H9 (cell line): Measurements from ENCODE around the gene GFI1B. TPM values are rescaled to one million over a fixed set of nuclear protein-coding genes. Genes with fewer than 3 reads are reported as not detected.

Experiments
- DNase-seq: peaks from one replicate; pipeline ENCODE4 v3.0.0-alpha.2; 2017
- H2AFZ ChIP-seq: one replicate; pipeline ENCODE4 v1.6.1; 2013; ENCODE audit warnings: mild to moderate bottlenecking, low read length, control low read depth, moderate library complexity
- H2AK5ac ChIP-seq: 2 replicates; pipeline ENCODE4 v1.6.1; 2013; ENCODE audit warnings: low read length, control low read depth, mixed read lengths; ENCODE audit not compliant: insufficient read length
- H2BK120ac ChIP-seq: one replicate; pipeline ENCODE4 v1.6.1; 2013; ENCODE audit warnings: low read depth, mild to moderate bottlenecking, low read length, control low read depth, inconsistent platforms; ENCODE audit not compliant: poor library complexity, severe bottlenecking
- H2BK12ac ChIP-seq: 2 replicates; pipeline ENCODE4 v1.6.1; 2013; ENCODE audit warnings: low read length, control low read depth, mixed read lengths, low read depth; ENCODE audit not compliant: insufficient read length
- H2BK15ac ChIP-seq: 2 replicates; pipeline ENCODE4 v1.6.1; 2013; ENCODE audit warnings: low read depth, low read length, control low read depth
- H2BK20ac ChIP-seq: one replicate; pipeline ENCODE4 v1.6.1; 2013; ENCODE audit warnings: low read depth, mild to moderate bottlenecking, low read length, control low read depth, inconsistent platforms; ENCODE audit not compliant: poor library complexity, severe bottlenecking
- H2BK5ac ChIP-seq: 2 replicates; pipeline ENCODE4 v1.6.1; 2013; ENCODE audit warnings: low read length, control low read depth, mixed read lengths; ENCODE audit not compliant: insufficient read length
- H3K14ac ChIP-seq: 2 replicates; pipeline ENCODE4 v1.6.1; 2013; ENCODE audit warnings: low read length, control low read depth; ENCODE audit not compliant: insufficient read depth
- H3K18ac ChIP-seq: 2 replicates; pipeline ENCODE4 v1.6.1; 2013; ENCODE audit warnings: low read depth, mild to moderate bottlenecking, mixed read lengths, low read length, control low read depth; ENCODE audit not compliant: insufficient read length
- H3K23ac ChIP-seq: 2 replicates; pipeline ENCODE4 v1.6.1; 2013; ENCODE audit warnings: low read length, control low read depth, mixed read lengths, low read depth; ENCODE audit not compliant: insufficient read length
- H3K23me2 ChIP-seq: 2 replicates; pipeline ENCODE4 v1.6.1; 2013; ENCODE audit warnings: low read depth, mild to moderate bottlenecking, mixed read lengths, low read length, control low read depth; ENCODE audit not compliant: insufficient read length, poor library complexity, severe bottlenecking
- H3K27ac ChIP-seq: 2 replicates; pipeline ENCODE4 v1.5.1; 2013; ENCODE audit warnings: low read length, control low read depth, mixed read lengths, low read depth; ENCODE audit not compliant: insufficient read length
- H3K27me3 ChIP-seq: 2 replicates; pipeline ENCODE4 v1.6.1; 2013; ENCODE audit warnings: low read length, control low read depth, inconsistent platforms; ENCODE audit not compliant: insufficient read depth
- H3K4ac ChIP-seq: 2 replicates; pipeline ENCODE4 v1.6.1; 2013; ENCODE audit warnings: low read depth, mild to moderate bottlenecking, control low read depth, inconsistent platforms, low read length, moderate library complexity
- H3K4me1 ChIP-seq: 2 replicates; pipeline ENCODE4 v1.6.1; 2013; ENCODE audit warnings: low read length, control low read depth, inconsistent platforms; ENCODE audit not compliant: insufficient read depth
- H3K4me2 ChIP-seq: 2 replicates; pipeline ENCODE4 v1.6.1; 2013; ENCODE audit warnings: low read length, control low read depth, mixed read lengths; ENCODE audit not compliant: insufficient read length, insufficient read depth
- H3K56ac ChIP-seq: 2 replicates; pipeline ENCODE4 v1.6.1; 2013; ENCODE audit warnings: low read depth, mild to moderate bottlenecking, mixed read lengths, low read length, control low read depth; ENCODE audit not compliant: insufficient read length
- H3K79me1 ChIP-seq: 2 replicates; pipeline ENCODE4 v1.6.1; 2013; ENCODE audit warnings: low read depth, mild to moderate bottlenecking, moderate library complexity, low read length, control low read depth, inconsistent platforms; ENCODE audit not compliant: insufficient read depth, poor library complexity, severe bottlenecking
- H3K79me2 ChIP-seq: 2 replicates; pipeline ENCODE4 v1.6.1; 2013; ENCODE audit warnings: low read length, control low read depth, inconsistent platforms; ENCODE audit not compliant: insufficient read depth
- H3K9ac ChIP-seq: 2 replicates; pipeline ENCODE4 v1.6.1; 2013; ENCODE audit warnings: low read length, control low read depth, mixed read lengths; ENCODE audit not compliant: insufficient read length; ENCODE audit errors: extremely low read depth
- H3K9me3 ChIP-seq: one replicate; pipeline ENCODE4 v1.6.1; 2013; ENCODE audit warnings: low read depth, low read length, inconsistent platforms; ENCODE audit not compliant: control insufficient read depth
- H3T11ph ChIP-seq: one replicate; pipeline ENCODE4 v1.6.1; 2013; ENCODE audit warnings: mild to moderate bottlenecking, low read length, control low read depth, inconsistent platforms
- H4K20me1 ChIP-seq: one replicate; pipeline ENCODE4 v1.6.1; 2013; ENCODE audit not compliant: control insufficient read depth, insufficient read length, insufficient read depth
- H4K5ac ChIP-seq: 2 replicates; pipeline ENCODE4 v1.6.1; 2013; ENCODE audit warnings: low read depth, mild to moderate bottlenecking, mixed read lengths, low read length, control low read depth; ENCODE audit not compliant: insufficient read length
- H4K8ac ChIP-seq: replicated peaks from 2 replicates; pipeline ENCODE4 v1.6.1; 2013; ENCODE audit warnings: low read length, control low read depth, mixed read lengths, low read depth; ENCODE audit not compliant: insufficient read length
- H4K91ac ChIP-seq: 2 replicates; pipeline ENCODE4 v1.6.1; 2013; ENCODE audit warnings: low read depth, mild to moderate bottlenecking, moderate library complexity, mixed read lengths, low read length, control low read depth; ENCODE audit not compliant: insufficient read length
- H3K27ac Mint-ChIP-seq, 3 experiments: 2 replicates in 2 of 3; 3 replicates in 1 of 3; pipeline ENCODE4 v1.8.0; 2020 to 2021; ENCODE audit warnings: mixed read lengths in 3 of 3, mild to moderate bottlenecking in 1 of 3, moderate library complexity in 1 of 3
- H3K27me3 Mint-ChIP-seq: 2 replicates; pipeline ENCODE4 v1.8.0; 2021; ENCODE audit warnings: low read depth, mild to moderate bottlenecking, moderate library complexity, mixed read lengths
- H3K36me3 Mint-ChIP-seq, 3 experiments: 2 replicates in 2 of 3; 3 replicates in 1 of 3; pipeline ENCODE4 v1.8.0; 2020 to 2021; ENCODE audit warnings: low read depth in 3 of 3, mixed read lengths in 3 of 3; ENCODE audit not compliant: insufficient read depth in 1 of 3
- H3K4me1 Mint-ChIP-seq, 2 experiments: 2 replicates each; pipeline ENCODE4 v1.8.0; 2020; ENCODE audit warnings: mixed read lengths in 2 of 2
- H3K4me3 Mint-ChIP-seq, 2 experiments: 2 replicates in 1 of 2; 3 replicates in 1 of 2; pipeline ENCODE4 v1.8.0; 2020 to 2021; ENCODE audit warnings: mild to moderate bottlenecking in 2 of 2, mixed read lengths in 2 of 2, moderate library complexity in 1 of 2
- H3K9me3 Mint-ChIP-seq, 2 experiments: 2 replicates in 1 of 2; 3 replicates in 1 of 2; pipeline ENCODE4 v1.8.0; 2020; ENCODE audit warnings: mild to moderate bottlenecking in 2 of 2, mixed read lengths in 2 of 2, moderate library complexity in 1 of 2
- WGBS: extraction: QIAGEN DNeasy Blood & Tissue Kit; methylation state at CpG from one replicate; pipeline ENCODE4 v1.1.7; 2013; ENCODE audit warnings: missing lambda C conversion rate, low lambda C conversion rate, mixed read lengths; ENCODE audit not compliant: insufficient read length; ENCODE audit errors: extremely low coverage; 5-methylcytosine and 5-hydroxymethylcytosine counted together
- total RNA-seq: library from RNA; stranded (reverse); gene quantifications from 2 replicates; pipeline ENCODE4 v1.2.1, GENCODE V29; 2021
- TF ChIP-seq, protein P1 (sequence below): fragments of 200-600 bp; sonication (generic); conservative IDR thresholded peaks from 3 replicates; pipeline ENCODE4 v1.8.0; 2021; ENCODE audit warnings: antibody characterized with exemption, mild to moderate bottlenecking

Gene GFI1B
- total RNA-seq, 1 experiment from 2014 or later = not detected

DNA sequence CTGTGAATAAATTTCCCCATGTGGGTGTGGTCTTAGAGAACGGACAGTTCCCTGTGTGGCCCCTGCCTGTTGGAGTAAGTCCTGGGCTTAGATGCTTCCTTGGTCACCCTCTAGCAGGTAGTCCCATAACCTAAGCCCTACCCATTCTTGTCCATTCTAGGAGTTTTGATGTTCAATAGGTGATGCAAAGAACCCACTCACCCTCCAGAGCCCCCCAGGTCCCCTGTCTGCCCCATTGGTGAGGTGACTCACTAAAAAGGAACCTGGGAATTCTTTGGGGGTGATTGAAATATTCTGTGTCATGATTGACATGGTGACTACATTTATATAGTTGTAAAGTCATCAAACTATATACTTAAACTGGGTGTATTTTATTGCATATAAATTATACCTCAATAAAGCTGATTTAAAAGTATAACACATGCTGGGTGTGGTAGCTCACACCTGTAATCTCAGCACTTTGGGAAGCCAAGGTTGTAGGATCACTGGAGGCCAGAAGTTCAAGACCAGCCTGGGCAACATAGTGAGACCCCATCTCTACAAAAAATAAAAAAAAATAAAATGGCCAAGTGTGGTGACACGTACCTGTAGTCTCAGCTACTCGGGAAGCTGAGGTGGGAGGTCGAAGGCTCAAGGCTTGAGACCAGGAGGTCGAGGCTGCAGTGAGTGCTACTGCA lies 31.6 kb downstream of the GFI1B start:
- Histone ChIP-seq H3K79me2 (no peaks in the 10 kb centered on the region), H3K18ac (no peak overlapping the region), H2BK15ac (no peak overlapping the region), H3K4me2 (no peak overlapping the region), H2AFZ (no peak overlapping the region), H3T11ph (no peak overlapping the region), H2BK20ac (no peak overlapping the region), H3K23me2 (no peaks in the 10 kb centered on the region), H3K56ac (no peak overlapping the region), H3K79me1 (no peaks in the 10 kb centered on the region), H2AK5ac (no peak overlapping the region), H3K4me1 (no peaks in the 10 kb centered on the region), H4K5ac (no peak overlapping the region), H3K27ac (no peak overlapping the region), H4K91ac (no peak overlapping the region), H3K14ac (no peak overlapping the region), H4K8ac (no peak overlapping the region), H3K9me3 (no peaks in the 10 kb centered on the region), H2BK12ac (no peak overlapping the region), H3K4ac (no peak overlapping the region), H3K27me3 (peaks cover 6% of the 10 kb centered on the region; the same call in 1 of the 2 replicates), H3K9ac (no peak overlapping the region), H3K23ac (no peak overlapping the region), H2BK120ac (no peak overlapping the region), H2BK5ac (no peak overlapping the region), H4K20me1 (no peaks in the 10 kb centered on the region)
- H3K36me3 Mint-ChIP-seq = no peaks in the 10 kb centered on the region
- H3K4me1 Mint-ChIP-seq = peaks cover 3 to 7% of the 10 kb centered on the region in 2 experiments; a peak in 3 of 4 replicates
- TF ChIP-seq, protein P1, sequence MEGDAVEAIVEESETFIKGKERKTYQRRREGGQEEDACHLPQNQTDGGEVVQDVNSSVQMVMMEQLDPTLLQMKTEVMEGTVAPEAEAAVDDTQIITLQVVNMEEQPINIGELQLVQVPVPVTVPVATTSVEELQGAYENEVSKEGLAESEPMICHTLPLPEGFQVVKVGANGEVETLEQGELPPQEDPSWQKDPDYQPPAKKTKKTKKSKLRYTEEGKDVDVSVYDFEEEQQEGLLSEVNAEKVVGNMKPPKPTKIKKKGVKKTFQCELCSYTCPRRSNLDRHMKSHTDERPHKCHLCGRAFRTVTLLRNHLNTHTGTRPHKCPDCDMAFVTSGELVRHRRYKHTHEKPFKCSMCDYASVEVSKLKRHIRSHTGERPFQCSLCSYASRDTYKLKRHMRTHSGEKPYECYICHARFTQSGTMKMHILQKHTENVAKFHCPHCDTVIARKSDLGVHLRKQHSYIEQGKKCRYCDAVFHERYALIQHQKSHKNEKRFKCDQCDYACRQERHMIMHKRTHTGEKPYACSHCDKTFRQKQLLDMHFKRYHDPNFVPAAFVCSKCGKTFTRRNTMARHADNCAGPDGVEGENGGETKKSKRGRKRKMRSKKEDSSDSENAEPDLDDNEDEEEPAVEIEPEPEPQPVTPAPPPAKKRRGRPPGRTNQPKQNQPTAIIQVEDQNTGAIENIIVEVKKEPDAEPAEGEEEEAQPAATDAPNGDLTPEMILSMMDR = no peak
- H3K4me3 Mint-ChIP-seq = no peak overlapping the region
- H3K27ac Mint-ChIP-seq = no peak overlapping the region
- H3K27me3 Mint-ChIP-seq = peaks cover 90% of the 10 kb centered on the region
- peaks cover 4 to 7% of the 10 kb centered on the region in 2 experiments; a peak in 3 of 5 replicates for H3K9me3 Mint-ChIP-seq
- no peak for DNase-seq
- WGBS = no CpG with 5 or more reads among the region's 5 CpGs
